GM10248 (cell line): ENCODE measurements around the gene SDCCAG8.

Experiments
- CTCF ChIA-PET: fragments of 300-600 bp; sonication (Branson Sonifier 250); formaldehyde crosslinking; extraction: SDS; loops from one replicate; lab custom pipeline; 2021; ENCODE audit warnings: antibody characterized with exemption; lab: Yijun Ruan, JAX
- POLR2A ChIA-PET: fragments of 350-650 bp; sonication (Branson Sonifier 250); formaldehyde crosslinking; extraction: SDS; loops from one replicate; lab custom pipeline; 2020; ENCODE audit warnings: antibody characterized with exemption; lab: Yijun Ruan, JAX
- DNase-seq: peaks from one replicate; pipeline ENCODE4 v3.0.0; 2012; ENCODE audit errors: extremely low spot score
- CTCF ChIP-seq: IDR thresholded peaks from 2 replicates; pipeline ENCODE4 v1.5.1; 2012; ENCODE audit warnings: mild to moderate bottlenecking, low read depth; ENCODE audit errors: extremely low read depth, missing control alignments, control extremely low read depth

SDCCAG8 gene

GRCh38 chr1:243256590-243256989 is 749 bp downstream of the SDCCAG8 start:
- DNase-seq: no peak
- ChIA-PET CTCF (interaction anchor here (1.6 to 2.4 kb wide), 4 partner anchors 8 to 21 kb away, joined by 4 to 9 read pairs (median 6); no protein-coding TSS in a partner anchor), POLR2A (interaction anchor here (2.0 kb wide), 1 partner anchor 9 kb away, joined by 10 read pairs; no protein-coding TSS in a partner anchor)
- TF ChIP-seq CTCF: no peak

DNA sequence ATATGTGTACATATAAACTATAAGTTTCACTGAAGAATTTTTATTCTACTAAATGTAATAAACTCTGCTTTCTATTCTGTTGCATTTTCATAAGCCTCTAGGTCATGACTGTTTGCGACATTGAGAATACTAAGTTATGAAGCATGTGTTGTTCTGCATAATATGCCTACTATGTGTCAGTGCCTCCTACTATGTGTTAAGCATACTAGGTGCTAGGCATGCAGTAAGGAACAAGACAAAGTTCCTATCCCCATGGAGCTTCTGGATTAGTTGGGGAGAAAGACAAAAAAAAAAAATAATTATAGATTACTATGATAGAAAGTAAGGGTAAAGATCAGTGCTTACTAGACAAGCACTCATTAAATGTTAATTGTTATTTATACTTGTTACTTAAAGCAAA is 1.3 kb downstream of the SDCCAG8 start:
- no peak for DNase-seq
- POLR2A ChIA-PET: interaction anchor here (2.0 kb wide), 1 partner anchor 10 kb away, joined by 10 read pairs; no protein-coding TSS in a partner anchor
- CTCF ChIA-PET: interaction anchor here (1.6 to 2.4 kb wide), 4 partner anchors 8 to 20 kb away, joined by 4 to 9 read pairs (median 6); no protein-coding TSS in a partner anchor
- TF ChIP-seq CTCF: no peak

GRCh38 chr1:243258731-243259130 is 2.9 kb downstream of the SDCCAG8 start:
- DNase-seq: no peak
- POLR2A ChIA-PET: no interaction called here
- CTCF ChIA-PET: no interaction called here
- no peak for TF ChIP-seq CTCF

GRCh38 chr1:243260221-243260880 is 4.5 kb downstream of the SDCCAG8 start:
- CTCF ChIA-PET: no interaction called here
- no peak for DNase-seq
- no peak for TF ChIP-seq CTCF
- POLR2A ChIA-PET: no interaction called here

DNA sequence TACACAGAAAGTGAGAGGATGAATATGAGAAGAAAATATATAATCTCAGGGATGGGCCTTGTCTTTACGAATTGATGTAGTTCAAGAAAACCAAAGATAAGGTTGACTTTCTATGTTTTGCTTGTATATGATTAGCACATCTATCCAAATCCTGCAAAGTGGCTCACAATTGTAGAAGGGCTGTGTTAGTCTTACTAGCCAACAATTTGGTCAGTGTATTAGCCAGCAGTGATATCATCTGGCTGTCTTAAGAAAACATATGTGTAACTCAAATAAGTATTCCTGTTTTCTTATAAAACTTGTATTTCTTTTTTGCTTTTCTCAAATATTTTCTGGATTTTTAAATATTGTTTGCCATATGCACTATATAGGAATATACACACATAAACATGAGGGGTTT is 5.5 kb downstream of the SDCCAG8 start:
- CTCF ChIA-PET: no interaction called here
- POLR2A ChIA-PET: no interaction called here
- DNase-seq: no peak
- no peak for TF ChIP-seq CTCF

DNA sequence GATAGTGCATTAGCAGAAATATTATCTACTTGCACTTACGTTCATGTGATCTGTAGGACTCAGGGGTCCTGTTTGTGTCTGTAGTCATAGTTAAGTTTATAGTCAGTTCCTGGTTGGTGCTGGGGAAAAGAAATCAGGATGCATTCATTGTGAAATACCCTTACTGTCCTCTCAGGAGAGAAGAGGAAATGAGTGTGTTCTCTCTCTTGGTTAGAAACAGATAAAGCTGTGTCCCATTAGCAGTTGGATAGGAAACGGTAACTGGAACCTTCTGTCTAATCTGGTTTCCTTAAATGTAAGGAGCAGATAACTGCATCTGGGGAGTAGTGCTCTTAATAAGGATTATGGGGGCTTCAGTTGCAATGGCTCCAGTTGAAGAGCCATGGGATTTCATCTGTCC is 8.9 kb downstream of the SDCCAG8 start:
- TF ChIP-seq CTCF: no peak
- CTCF ChIA-PET: interaction anchor here (1.8 kb wide), 2 partner anchors 8 to 9 kb away, joined by 4 to 9 read pairs; partner anchors contain the start of gene SDCCAG8
- DNase-seq: no peak
- POLR2A ChIA-PET: no interaction called here
